Heart left ventricle (tissue), 16 donors: Measurements from ENCODE around the gene CDK2AP2. TPM values are rescaled to one million over a fixed set of nuclear protein-coding genes. Genes with fewer than 3 reads are reported as not detected.
A peak's percentile ranks its signal among the peaks of the same experiment; 100 is the strongest.
"Not testable (repeated sequence)": the region's sequence is repeated elsewhere in the genome, so short reads cannot be mapped to it uniquely, and the experiment has no call there.

Experiments
- ATAC-seq, 4 donors: fragments of 200-7000 bp; cut with Tn5 transposase; one replicate each; pipeline ENCODE4 v1.9.1; 2020 to 2022; ENCODE audit warnings: moderate library complexity in 4 of 4, mild to moderate bottlenecking in 3 of 4, moderate number of reproducible peaks in 1 of 4
- DNase-seq, 5 donors: peaks; one replicate each; pipeline ENCODE4 v3.0.0-alpha.2; 2020
- H3K27ac ChIP-seq, 12 donors: fragments of 200-600 bp; sonication (generic) in 4 of 12; one replicate each; pipeline versions ENCODE4 v1.5.0 to v1.8.0; 2016 to 2022; ENCODE audit warnings: mild to moderate bottlenecking in 2 of 12
- H3K27me3 ChIP-seq, 9 donors: fragments of 200-600 bp; sonication (generic) in 2 of 9; one replicate each; pipeline versions ENCODE4 v1.5.1 to v1.8.0; 2016 to 2022; ENCODE audit warnings: mild to moderate bottlenecking in 3 of 9
- H3K36me3 ChIP-seq, 9 donors: fragments of 200-600 bp; sonication (generic) in 2 of 9; one replicate each; pipeline versions ENCODE4 v1.5.0 to v1.8.0; 2018 to 2022; ENCODE audit warnings: mild to moderate bottlenecking in 2 of 9
- H3K4me1 ChIP-seq, 12 donors: fragments of 200-600 bp; sonication (generic) in 4 of 12; one replicate each; pipeline versions ENCODE4 v1.5.0 to v1.8.0; 2016 to 2022; ENCODE audit warnings: mild to moderate bottlenecking in 3 of 12
- H3K4me3 ChIP-seq, 12 donors: fragments of 200-600 bp; sonication (generic) in 4 of 12; one replicate each; pipeline versions ENCODE4 v1.5.0 to v1.8.0; 2017 to 2022; ENCODE audit warnings: mild to moderate bottlenecking in 9 of 12, moderate library complexity in 4 of 12
- H3K9me3 ChIP-seq, 12 donors: fragments of 200-600 bp; sonication (generic) in 4 of 12; one replicate each; pipeline versions ENCODE4 v1.5.0 to v1.8.0; 2016 to 2022; ENCODE audit warnings: mild to moderate bottlenecking in 1 of 12
- CTCF ChIP-seq, 12 donors: fragments of 200-600 bp; sonication (generic) in 4 of 12; IDR thresholded peaks; one replicate each; pipeline versions ENCODE4 v1.5.0 to v1.8.0; 2018 to 2022; ENCODE audit warnings: antibody characterized with exemption in 12 of 12, mild to moderate bottlenecking in 5 of 12
- POLR2A ChIP-seq, 2 donors: fragments of 450-650 bp; IDR thresholded peaks; one replicate each; pipeline ENCODE4 v1.6.1; 2017; ENCODE audit warnings: antibody characterized with exemption in 2 of 2, mild to moderate bottlenecking in 2 of 2, moderate library complexity in 2 of 2
- WGBS, 4 donors: extraction: QIAGEN DNeasy Blood & Tissue Kit in 2 of 4; methylation state at CpG; one replicate each; pipeline versions ENCODE4 v1.1.5 to v1.1.7; 2013 to 2018; 5-methylcytosine and 5-hydroxymethylcytosine counted together
- intact Hi-C, 10 donors: fragments of 100-400 bp; cut with DNase I; formaldehyde crosslinking; loops; one replicate each; pipeline versions ENCODE4 v1.11.1 to v1.14.2; 2022
- long read RNA-seq, 3 donors: library from polyadenylated mRNA; unstranded; transcript quantifications; one replicate each; pipeline ENCODE4 v2.0.0, GENCODE V29; 2020 to 2021
- polyA plus RNA-seq, 2 donors: library from polyadenylated mRNA; stranded (reverse); fragments of 200-250 nt; gene quantifications; one replicate each; pipeline ENCODE4 v1.2.3, GENCODE V29; 2013
- total RNA-seq, 9 donors: library from RNA; depleted of rRNA in 2 of 9; stranded (reverse); fragments of >200 nt in 2 of 9; fragmentation: NEBNext Ultra II Directional in 3 of 9; extraction: Animal tissue kit (Norgen Biotek cat#: 25700) in 3 of 9; gene quantifications; one replicate each; pipeline versions ENCODE4 v1.1.0 to v1.2.4, GENCODE V29; 2016 to 2023
- donor health status: ischemic (EF 13 %, LVEDD 7.1; RV severe dilation, severe dysfunction).
- donor health status: healthy with polysubstance abuse.
- donor health status: DM: no; HTN: yes; CAD: no.
- donor health status: DM: no; HTN: no; CAD: no.
- donor health status: ischemic (EF 25% LVEDD 6.9; RV normal size, moderate dysfunction).
- donor health status: ischemic (EF 25% LVEDD 5.7; RV mildly dilated, moderate dysfunction).
- donor health status: healthy.
- donor health status: DM: yes; HTN: yes; CAD: no.
- donor health status: ischemic (EF 35%, LVEDD 5.7; RV mildly dilated, moderate dysfunction).
- donor health status: nonischemic (EF 11% LVEDD 7.7; RV severe dilation, severe dysfunction).
- donor health status: DM: yes; HTN: yes; CAD: no.
- donor health status: PGD.
- donor health status: ischemic (EF 29% LVEDD 5.4; RV normal size, mild dysfunction).
- donor health status: nonischemic (EF 23%, LVEDD 6.1; RV moderate dilation, normal function).

Gene CDK2AP2
- total RNA-seq (100 to 1,000 TPM in 2 of 9 donors, 10 to 100 TPM in 7; 37.0 to 123 (median 59.3) TPM), polyA plus RNA-seq (100 to 1,000 TPM in 1 of 2 donors, 10 to 100 TPM in 1; 82.7 to 461 TPM)
- long read RNA-seq, donor 1, transcript CDK2AP2-204 (4 exons, 923 nt) = minor isoform, 7 of 76 reads
- long read RNA-seq, donor 1, transcript CDK2AP2-201 (4 exons, 1,378 nt) = major isoform, 58 of 76 reads
- long read RNA-seq, donor 1, transcript CDK2AP2-202 (3 exons, 1,692 nt) = minor isoform, 7 of 76 reads
- long read RNA-seq, donor 1, partial matches to known transcripts = 1 of 76 reads
- long read RNA-seq, donor 1, other reads (novel, unspliced or antisense) = 1 of 76 reads
- long read RNA-seq, donor 2, transcript CDK2AP2-201 (4 exons, 1,378 nt) = major isoform, 152 of 202 reads
- long read RNA-seq, donor 2, transcript CDK2AP2-203 (2 exons, 772 nt) = minor isoform, 10 of 202 reads
- long read RNA-seq, donor 2, transcript CDK2AP2-202 (3 exons, 1,692 nt) = minor isoform, 23 of 202 reads
- long read RNA-seq, donor 2, transcript CDK2AP2-204 (4 exons, 923 nt) = minor isoform, 10 of 202 reads
- long read RNA-seq, donor 2, partial matches to known transcripts = 2 of 202 reads
- long read RNA-seq, donor 2, other reads (novel, unspliced or antisense) = 2 of 202 reads
- long read RNA-seq, donor 3, transcript CDK2AP2-203 (2 exons, 772 nt) = minor isoform, 5 of 153 reads
- long read RNA-seq, donor 3, transcript CDK2AP2-202 (3 exons, 1,692 nt) = minor isoform, 9 of 153 reads
- long read RNA-seq, donor 3, transcript CDK2AP2-201 (4 exons, 1,378 nt) = major isoform, 123 of 153 reads
- long read RNA-seq, donor 3, transcript CDK2AP2-204 (4 exons, 923 nt) = minor isoform, 6 of 153 reads
- long read RNA-seq, donor 3, partial matches to known transcripts = 9 of 153 reads
- long read RNA-seq, donor 3, other reads (novel, unspliced or antisense) = 1 of 153 reads

GRCh38 chr11:67507864-67508485, at the start of gene CDK2AP2:
Gene CDK2AP2 (minus strand): TSS chr11:67508162. CDS start chr11:67508082, 80 bp downstream.
- DNase-seq (peak; percentile 100), ATAC-seq (peak; percentile 78 to 87 (median 84))
- peaks cover 10 to 53% (median 36%) of the 10 kb centered on the region in 12 donors for H3K4me1 ChIP-seq
- intact Hi-C loops = loop anchor here (1.0 to 5.0 kb wide), 15 partner anchors 36 to 155 kb away; partner anchors contain the start of genes RAD9A (in 6 of the 10), TMEM134 (in 4 of the 10), RPS6KB2 (in 2 of the 10) and GSTP1 (in 1 of the 10)
- H3K27ac ChIP-seq = peak within 1 kb of the TSS; percentile 96 to 100 (median 98)
- H3K36me3 ChIP-seq = peaks cover 0 to 11% (median 4%) of the 10 kb centered on the region in 9 donors
- 0 to 1% (median 0%) methylated on average over 5 to 57 of the region's 57 CpGs for WGBS, 4 donors
- peak in 1 of 12 donors; percentile 4 for TF ChIP-seq CTCF (IDR thresholded peaks at IDR 0.05)
- TF ChIP-seq POLR2A (IDR thresholded peaks at IDR 0.05) = peak; percentile 55 to 99
- peak within 1 kb of the TSS; percentile 61 to 95 (median 77) for H3K4me3 ChIP-seq
- H3K27me3 ChIP-seq = peaks cover 0 to 4% (median 0%) of the 10 kb centered on the region in 9 donors
- H3K9me3 ChIP-seq = no peaks in the 10 kb centered on the region

GRCh38 chr11:67556244-67556643, 48.3 kb upstream of the CDK2AP2 start:
- Histone ChIP-seq H3K36me3 (no peaks in the 10 kb centered on the region), H3K27ac (no peak overlapping the region), H3K4me3 (no peak overlapping the region), H3K9me3 (no peaks in the 10 kb centered on the region), H3K4me1 (peaks cover 0 to 8% (median 0%) of the 10 kb centered on the region in 12 donors), H3K27me3 (no peaks in the 10 kb centered on the region)
- 58 to 77% (median 68%) methylated on average over 3 of the region's 3 CpGs for WGBS, 4 donors
- TF ChIP-seq POLR2A (IDR thresholded peaks at IDR 0.05) (no peak), CTCF (IDR thresholded peaks at IDR 0.05) (no peak)
- DNase-seq = no peak
- intact Hi-C loops = no loop called here
- no peak for ATAC-seq

GRCh38 chr11:67551697-67552096, 43.7 kb upstream of the CDK2AP2 start:
- intact Hi-C loops, ATAC-seq, H3K4me1 ChIP-seq, DNase-seq, H3K4me3 ChIP-seq, H3K9me3 ChIP-seq, H3K27ac ChIP-seq, H3K27me3 ChIP-seq, H3K36me3 ChIP-seq: not testable (repeated sequence)

GRCh38 chr11:67551127-67551526, 43.2 kb upstream of the CDK2AP2 start:
- intact Hi-C loops = no loop called here
- TF ChIP-seq POLR2A (IDR thresholded peaks at IDR 0.05) = no peak
- TF ChIP-seq CTCF (IDR thresholded peaks at IDR 0.05) = no peak

More at GRCh38 chr11:67551127-67551526, 43.2 kb upstream of the CDK2AP2 start:
- Histone ChIP-seq H3K4me3 (no peak overlapping the region), H3K27me3 (no peaks in the 10 kb centered on the region), H3K27ac (no peak overlapping the region), H3K36me3 (no peaks in the 10 kb centered on the region), H3K4me1 (no peaks in the 10 kb centered on the region), H3K9me3 (no peaks in the 10 kb centered on the region)
- DNase-seq (no peak), ATAC-seq (no peak)
